Gastrocnemius medialis (tissue), 4 donors: ENCODE measurements around the gene HMX3. TPM values are rescaled to one million over a fixed set of nuclear protein-coding genes. Genes with fewer than 3 reads are reported as not detected.

Source experiments
- ATAC-seq, 2 donors: fragments of 150-250 bp; one replicate each; pipeline ENCODE4 v1.9.1; 2016
- DNase-seq, 2 donors: peaks; one replicate each; pipeline ENCODE4 v3.0.0-alpha.2; 2019
- H3K27ac ChIP-seq, 4 donors: fragments of 200-600 bp; sonication (generic); 1 replicate in 1 of 4; 2 replicates in 3 of 4; pipeline ENCODE4 v1.5.1; 2016 to 2018; ENCODE audit warnings: mild to moderate bottlenecking in 2 of 4, moderate library complexity in 1 of 4
- H3K27me3 ChIP-seq, 3 donors: fragments of 200-600 bp; sonication (generic) in 2 of 3; 1 replicate in 1 of 3; 2 replicates in 2 of 3; pipeline versions ENCODE4 v1.5.1 to v1.6.0; 2016 to 2019; ENCODE audit warnings: mild to moderate bottlenecking in 1 of 3, moderate library complexity in 1 of 3
- H3K36me3 ChIP-seq, 2 donors: fragments of 200-600 bp; sonication (generic) in 1 of 2; one replicate each; pipeline ENCODE4 v1.5.1; 2017 to 2018
- H3K4me1 ChIP-seq, 2 donors: fragments of 200-600 bp; sonication (generic) in 1 of 2; one replicate each; pipeline ENCODE4 v1.5.1; 2016 to 2017; ENCODE audit warnings: mild to moderate bottlenecking in 2 of 2
- H3K4me3 ChIP-seq, 4 donors: fragments of 200-600 bp; sonication (generic) in 3 of 4; 1 replicate in 1 of 4; 2 replicates in 3 of 4; pipeline ENCODE4 v1.5.1; 2016 to 2019; ENCODE audit warnings: mild to moderate bottlenecking in 2 of 4
- H3K9me3 ChIP-seq, 3 donors: fragments of 200-600 bp; sonication (generic) in 2 of 3; 1 replicate in 1 of 3; 2 replicates in 2 of 3; pipeline ENCODE4 v1.5.1; 2016 to 2019
- POLR2A ChIP-seq, 2 donors: fragments of 450-650 bp; IDR thresholded peaks; one replicate each; pipeline ENCODE4 v1.6.1; 2017; ENCODE audit warnings: antibody characterized with exemption in 2 of 2, mild to moderate bottlenecking in 2 of 2, moderate library complexity in 2 of 2
- in situ Hi-C, 4 donors: fragments of 200-750 bp; cut with MboI; loops; one replicate each; pipeline versions ENCODE4 v1.15.0 to v1.8.0; 2017; ENCODE audit warnings: low sequenced_read_pairs in 4 of 4
- intact Hi-C: fragments of 100-400 bp; cut with DNase I; formaldehyde crosslinking; loops from one replicate; pipeline ENCODE4 v1.15.1; 2023; ENCODE audit warnings: low total_unique reads
- total RNA-seq, 4 donors: library from RNA; depleted of rRNA; stranded (reverse); fragments of >200 nt; gene quantifications; one replicate each; pipeline versions ENCODE4 v1.1.0 to v1.2.3, GENCODE V29; 2016
- TF ChIP-seq, protein P1 (sequence below), 5 experiments: fragments of 450-650 bp in 3 of 5; fragments of 200-600 bp in 2 of 5; sonication (generic) in 2 of 5; IDR thresholded peaks in 4 of 5; conservative IDR thresholded peaks in 1 of 5; 1 replicate in 4 of 5; 2 replicates in 1 of 5; pipeline ENCODE4 v1.5.1; 2016 to 2019; ENCODE audit warnings: antibody characterized with exemption in 5 of 5, mild to moderate bottlenecking in 3 of 5, moderate library complexity in 3 of 5

Gene HMX3
- total RNA-seq, 4 donors from 2014 or later: not detected

DNA sequence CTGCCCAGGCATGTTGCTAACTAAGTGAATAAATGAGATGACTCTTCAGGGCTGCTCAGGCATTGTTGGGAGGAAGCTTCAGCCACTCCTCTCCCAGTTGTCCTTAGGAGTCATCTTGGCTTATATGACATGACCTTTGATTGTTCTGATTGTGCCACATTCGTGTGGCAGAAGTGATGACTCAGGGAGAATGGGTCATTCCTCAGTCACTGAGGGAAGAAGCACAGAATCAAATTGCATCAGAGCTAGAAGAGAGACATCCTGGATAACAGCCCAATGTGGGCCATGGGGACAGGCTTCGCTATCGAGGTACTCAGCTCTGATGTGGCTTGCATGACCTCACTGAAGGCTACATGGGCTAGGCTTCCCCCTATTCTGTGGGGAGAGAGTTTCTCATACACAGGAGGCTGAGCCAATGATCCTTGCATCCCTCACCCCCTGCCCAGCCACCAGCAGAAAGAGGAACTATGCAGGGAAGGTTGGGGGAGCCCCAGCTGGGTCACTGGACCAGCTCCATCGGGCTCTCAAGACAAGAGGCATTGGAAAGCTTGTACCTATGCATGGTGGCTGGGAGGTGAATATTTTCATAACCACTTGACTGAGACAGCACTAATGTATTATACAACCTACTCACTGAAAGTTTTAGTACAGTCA is 6.0 kb upstream of the HMX3 start:
- intact Hi-C loops (no loop called here), in situ Hi-C loops (loop anchor here (5.0 to 10.0 kb wide), 3 partner anchors 423 to 435 kb away; no protein-coding TSS in a partner anchor)
- TF ChIP-seq, protein P1, sequence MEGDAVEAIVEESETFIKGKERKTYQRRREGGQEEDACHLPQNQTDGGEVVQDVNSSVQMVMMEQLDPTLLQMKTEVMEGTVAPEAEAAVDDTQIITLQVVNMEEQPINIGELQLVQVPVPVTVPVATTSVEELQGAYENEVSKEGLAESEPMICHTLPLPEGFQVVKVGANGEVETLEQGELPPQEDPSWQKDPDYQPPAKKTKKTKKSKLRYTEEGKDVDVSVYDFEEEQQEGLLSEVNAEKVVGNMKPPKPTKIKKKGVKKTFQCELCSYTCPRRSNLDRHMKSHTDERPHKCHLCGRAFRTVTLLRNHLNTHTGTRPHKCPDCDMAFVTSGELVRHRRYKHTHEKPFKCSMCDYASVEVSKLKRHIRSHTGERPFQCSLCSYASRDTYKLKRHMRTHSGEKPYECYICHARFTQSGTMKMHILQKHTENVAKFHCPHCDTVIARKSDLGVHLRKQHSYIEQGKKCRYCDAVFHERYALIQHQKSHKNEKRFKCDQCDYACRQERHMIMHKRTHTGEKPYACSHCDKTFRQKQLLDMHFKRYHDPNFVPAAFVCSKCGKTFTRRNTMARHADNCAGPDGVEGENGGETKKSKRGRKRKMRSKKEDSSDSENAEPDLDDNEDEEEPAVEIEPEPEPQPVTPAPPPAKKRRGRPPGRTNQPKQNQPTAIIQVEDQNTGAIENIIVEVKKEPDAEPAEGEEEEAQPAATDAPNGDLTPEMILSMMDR (IDR thresholded peaks at IDR 0.05 in 4 of 5, conservative IDR thresholded peaks at IDR 0.05 in 1 of 5): no peak
- no peak for TF ChIP-seq POLR2A (IDR thresholded peaks at IDR 0.05)
- Histone ChIP-seq H3K9me3 (peaks cover 0 to 10% (median 0%) of the 10 kb centered on the region in 3 donors), H3K27me3 (peaks cover 63 to 80% (median 80%) of the 10 kb centered on the region in 3 donors), H3K4me1 (peaks cover 9 to 11% of the 10 kb centered on the region in 2 donors), H3K27ac (no peak overlapping the region), H3K36me3 (no peaks in the 10 kb centered on the region), H3K4me3 (no peak overlapping the region)
- ATAC-seq: no peak
- DNase-seq: no peak

DNA sequence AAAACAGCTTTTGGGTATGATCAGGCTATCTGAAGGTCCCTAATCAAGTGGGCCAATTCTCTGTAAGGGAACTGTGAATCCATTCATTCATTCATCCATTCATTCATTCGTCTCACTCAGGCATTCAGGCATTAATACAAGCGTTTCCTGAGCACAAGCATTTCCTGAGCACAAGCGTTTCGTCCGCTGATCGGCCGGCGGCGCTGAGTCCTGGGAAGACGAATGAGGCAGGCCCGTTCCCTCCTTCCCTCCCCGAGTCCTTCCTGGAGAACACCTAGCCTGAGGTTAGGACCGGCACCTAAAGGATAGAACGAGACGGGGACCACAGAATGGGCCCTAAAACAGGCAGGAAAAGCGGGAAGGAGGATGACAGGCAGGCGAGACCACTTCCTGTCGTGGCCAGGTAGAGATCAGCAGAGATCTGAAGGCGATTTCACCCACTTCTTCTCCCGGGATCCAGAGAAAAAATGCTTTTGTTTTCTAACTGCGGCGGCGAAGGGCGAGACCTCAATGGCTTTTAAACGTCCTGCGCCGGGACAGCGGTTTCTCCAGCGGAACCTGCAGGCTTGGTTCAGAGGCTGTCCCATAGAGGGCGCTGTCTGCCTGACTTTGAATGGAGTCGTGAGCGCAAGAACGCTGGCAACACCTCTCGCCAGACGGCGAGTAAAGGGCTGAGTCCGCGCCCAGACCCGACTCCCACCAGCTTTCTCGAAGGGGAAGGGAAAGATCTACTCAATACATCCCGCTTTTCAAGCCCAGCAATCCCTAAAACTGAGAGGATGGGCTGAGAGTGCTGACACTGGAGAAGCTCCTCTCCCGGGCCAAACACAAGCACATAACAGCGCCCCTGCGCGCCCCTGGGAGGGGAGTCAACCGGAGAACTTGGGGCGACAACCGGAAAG is 2.9 kb upstream of the HMX3 start:
- Histone ChIP-seq H3K4me1 (peaks cover 24 to 26% of the 10 kb centered on the region in 2 donors), H3K27me3 (peaks cover 92 to 97% (median 97%) of the 10 kb centered on the region in 3 donors), H3K36me3 (no peaks in the 10 kb centered on the region), H3K27ac (no peak overlapping the region), H3K9me3 (peaks cover 0 to 10% (median 0%) of the 10 kb centered on the region in 3 donors), H3K4me3 (peak overlapping the region in 3 of 4 donors; percentile 15 to 31 (median 29))
- DNase-seq: peak; percentile 39 to 62
- intact Hi-C loops: loop anchor here (1.0 to 2.0 kb wide), 2 partner anchors 20 to 426 kb away; no protein-coding TSS in a partner anchor
- TF ChIP-seq POLR2A (IDR thresholded peaks at IDR 0.05): no peak
- TF ChIP-seq, protein P1 (IDR thresholded peaks at IDR 0.05 in 4 of 5, conservative IDR thresholded peaks at IDR 0.05 in 1 of 5): peak; percentile 62 to 86 (median 80)
- in situ Hi-C loops: loop anchor here in 1 of 4 donors (5.0 kb wide), 1 partner anchor 419 kb away; no protein-coding TSS in a partner anchor
- ATAC-seq: peak; percentile 84

DNA sequence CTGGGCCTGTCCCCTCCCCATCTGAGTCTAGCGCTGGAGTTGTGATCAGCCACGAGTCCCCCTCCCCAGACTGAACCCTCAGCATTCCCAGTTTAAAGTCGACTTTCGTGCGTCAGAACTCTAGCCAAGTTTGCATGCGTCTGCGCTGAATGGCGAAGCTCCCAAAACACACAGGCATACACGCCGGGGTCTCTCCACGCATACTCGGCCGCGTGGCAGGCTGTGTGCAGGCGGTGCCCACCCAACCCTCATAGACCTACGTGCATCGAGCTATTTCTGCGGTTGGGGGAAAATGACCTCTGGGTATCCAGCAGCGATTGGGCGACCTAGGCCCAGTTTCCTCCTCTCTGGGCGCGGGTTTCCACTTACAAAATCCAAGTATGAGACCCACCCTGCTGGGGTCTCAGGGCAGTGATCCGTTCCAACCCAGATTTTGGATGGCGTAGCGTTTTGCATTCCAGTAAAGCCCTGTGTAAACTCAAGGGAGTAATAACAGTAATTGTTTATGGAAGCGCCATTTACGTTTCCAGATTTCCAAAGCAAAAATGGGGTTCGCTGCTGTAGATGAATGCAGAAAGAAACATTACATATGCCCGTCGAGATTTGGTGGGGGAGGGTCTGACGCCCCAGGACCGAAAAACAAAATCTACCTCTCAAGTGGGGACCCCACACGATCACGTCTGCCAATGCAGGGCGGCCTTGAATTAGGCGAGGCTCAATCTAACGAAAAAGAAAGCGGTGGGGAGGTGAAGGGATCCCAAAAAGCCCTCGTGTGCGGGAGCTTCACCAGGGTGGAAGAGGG is 2.0 kb upstream of the HMX3 start:
- in situ Hi-C loops (loop anchor here in 1 of 4 donors (5.0 kb wide), 1 partner anchor 419 kb away; no protein-coding TSS in a partner anchor), intact Hi-C loops (loop anchor here (1.0 to 2.0 kb wide), 2 partner anchors 19 to 426 kb away; no protein-coding TSS in a partner anchor)
- peak overlapping the region in 1 of 4 donors; percentile 1 for H3K4me3 ChIP-seq
- ATAC-seq (no peak), DNase-seq (no peak)
- H3K9me3 ChIP-seq: peaks cover 0 to under 1% (median 0%) of the 10 kb centered on the region in 3 donors
- peaks cover 25 to 26% of the 10 kb centered on the region in 2 donors for H3K4me1 ChIP-seq
- TF ChIP-seq POLR2A (IDR thresholded peaks at IDR 0.05): no peak
- TF ChIP-seq, protein P1 (IDR thresholded peaks at IDR 0.05 in 4 of 5, conservative IDR thresholded peaks at IDR 0.05 in 1 of 5): no peak
- H3K36me3 ChIP-seq: no peaks in the 10 kb centered on the region
- H3K27me3 ChIP-seq: peaks cover 93 to 97% (median 96%) of the 10 kb centered on the region in 3 donors
- no peak overlapping the region for H3K27ac ChIP-seq

DNA sequence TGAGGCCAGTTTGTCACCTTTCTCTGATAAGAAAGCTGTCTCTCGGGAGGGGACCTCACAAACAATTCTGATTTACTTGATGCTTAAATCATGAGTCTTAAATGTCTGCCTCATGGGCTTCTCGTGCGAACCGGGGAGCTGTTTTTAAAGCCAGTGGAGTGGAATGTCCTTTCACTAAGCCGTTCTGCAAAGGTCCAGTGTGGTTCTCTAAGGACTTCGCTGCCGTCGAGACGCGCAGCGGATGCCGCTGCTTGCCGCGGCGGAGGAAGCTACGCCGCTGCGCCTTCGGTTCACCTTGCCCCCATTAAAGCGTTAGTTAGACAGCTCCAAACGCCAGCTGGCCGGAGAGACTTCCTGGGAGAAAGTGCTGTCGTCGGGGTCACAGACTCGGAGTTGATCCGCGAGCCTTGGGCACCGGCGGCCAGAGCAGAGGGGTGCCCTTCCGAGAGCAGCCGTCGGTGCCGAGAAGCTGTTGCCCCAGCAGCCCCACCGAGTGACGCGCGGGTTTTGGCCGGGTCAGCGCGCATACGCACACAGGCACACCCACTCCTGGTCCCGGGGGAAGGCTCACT is 1.3 kb upstream of the HMX3 start:
- ATAC-seq (no peak), DNase-seq (no peak)
- in situ Hi-C loops: loop anchor here in 1 of 4 donors (5.0 kb wide), 1 partner anchor 418 kb away; no protein-coding TSS in a partner anchor
- TF ChIP-seq POLR2A (IDR thresholded peaks at IDR 0.05): no peak
- H3K4me3 ChIP-seq: no peak overlapping the region
- peaks cover 25 to 26% of the 10 kb centered on the region in 2 donors for H3K4me1 ChIP-seq
- no peaks in the 10 kb centered on the region for H3K9me3 ChIP-seq
- H3K27ac ChIP-seq: no peak overlapping the region
- no peaks in the 10 kb centered on the region for H3K36me3 ChIP-seq
- intact Hi-C loops: no loop called here
- peaks cover 93 to 97% (median 97%) of the 10 kb centered on the region in 3 donors for H3K27me3 ChIP-seq
